HG03521 (cell line): Measurements from ENCODE around the gene CAV2.

Experiments used
- ATAC-seq: cut with Tn5 transposase; IDR thresholded peaks from one replicate; pipeline ENCODE4 v1.9.1; 2021; ENCODE audit warnings: mild to moderate bottlenecking, moderate library complexity; ENCODE audit not compliant: unreplicated experiment

Gene CAV2

GRCh38 chr7:116545411-116545993 lies 46.0 kb downstream of the CAV2 start:
- ATAC-seq = no peak

GRCh38 chr7:116546054-116546453 lies 46.5 kb downstream of the CAV2 start:
- ATAC-seq = no peak

- no peak for ATAC-seq
These were observed 47.4 kb downstream of the CAV2 start for GRCh38 chr7:116546916-116547315.

GRCh38 chr7:116547347-116547746 lies 47.8 kb downstream of the CAV2 start:
- no peak for ATAC-seq

- ATAC-seq = peak; percentile 79
These were observed 49.0 kb downstream of the CAV2 start for GRCh38 chr7:116548506-116548905.

GRCh38 chr7:116549370-116549769 lies 49.8 kb downstream of the CAV2 start:
- no peak for ATAC-seq

- ATAC-seq = no peak
These were observed 52.2 kb downstream of the CAV2 start for GRCh38 chr7:116551692-116552091.

- no peak for ATAC-seq
These were observed 53.1 kb downstream of the CAV2 start for GRCh38 chr7:116552602-116553001.

- ATAC-seq = no peak
These were observed 53.8 kb downstream of the CAV2 start for GRCh38 chr7:116553168-116553964.

- ATAC-seq = no peak
These were observed 54.9 kb downstream of the CAV2 start for GRCh38 chr7:116554436-116554835.

- ATAC-seq = no peak
These were observed 55.4 kb downstream of the CAV2 start for GRCh38 chr7:116554911-116555310.

- ATAC-seq = no peak
These were observed 57.6 kb downstream of the CAV2 start for GRCh38 chr7:116557066-116557585.

- ATAC-seq = no peak
These were observed 58.4 kb downstream of the CAV2 start for GRCh38 chr7:116557901-116558300.
